Fibroblast of skin of back (primary cell): ENCODE data around the gene GBP5.
A peak's percentile ranks its signal among the peaks of the same experiment; 100 is the strongest.
"Not testable (repeated sequence)": the region's sequence is repeated elsewhere in the genome, so short reads cannot be mapped to it uniquely, and the experiment has no call there.

ENCODE experiments used
- DNase-seq: peaks from one replicate; pipeline ENCODE4 v3.0.0-alpha.2; 2013

Gene GBP5

GRCh38 chr1:89284078-89284763 lies 11.6 kb upstream of the GBP5 start:
- not testable (repeated sequence) for DNase-seq

- no peak for DNase-seq
Measured at GRCh38 chr1:89280766-89281165, 8.1 kb upstream of the GBP5 start.

GRCh38 chr1:89279011-89279466 lies 6.4 kb upstream of the GBP5 start:
- no peak for DNase-seq

- no peak for DNase-seq
Measured at GRCh38 chr1:89277725-89278124, 5.1 kb upstream of the GBP5 start.

GRCh38 chr1:89276690-89277089 lies 4.0 kb upstream of the GBP5 start:
- no peak for DNase-seq

DNA sequence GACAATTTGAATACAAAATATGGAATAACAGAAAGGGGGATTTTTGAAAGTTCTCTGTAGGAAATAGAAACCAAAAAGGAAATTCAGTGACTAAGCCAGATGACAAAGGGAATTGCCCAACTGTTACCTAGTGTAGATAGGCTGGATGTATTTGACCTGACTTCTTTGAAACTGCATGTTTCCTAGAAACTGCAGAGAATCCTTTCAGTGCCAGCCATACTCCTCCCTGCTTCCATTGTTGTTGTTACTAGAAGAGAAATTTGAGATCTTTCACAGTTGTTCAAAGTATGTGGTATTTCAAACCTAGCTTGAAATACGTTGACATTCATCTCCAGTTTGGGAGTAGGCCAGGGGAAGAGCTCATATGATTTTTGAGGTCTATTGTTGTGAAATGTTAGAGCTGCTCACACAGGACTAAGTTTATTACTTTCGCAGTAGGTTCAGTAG lies 1.8 kb upstream of the GBP5 start:
- peak; percentile 26 for DNase-seq

DNA sequence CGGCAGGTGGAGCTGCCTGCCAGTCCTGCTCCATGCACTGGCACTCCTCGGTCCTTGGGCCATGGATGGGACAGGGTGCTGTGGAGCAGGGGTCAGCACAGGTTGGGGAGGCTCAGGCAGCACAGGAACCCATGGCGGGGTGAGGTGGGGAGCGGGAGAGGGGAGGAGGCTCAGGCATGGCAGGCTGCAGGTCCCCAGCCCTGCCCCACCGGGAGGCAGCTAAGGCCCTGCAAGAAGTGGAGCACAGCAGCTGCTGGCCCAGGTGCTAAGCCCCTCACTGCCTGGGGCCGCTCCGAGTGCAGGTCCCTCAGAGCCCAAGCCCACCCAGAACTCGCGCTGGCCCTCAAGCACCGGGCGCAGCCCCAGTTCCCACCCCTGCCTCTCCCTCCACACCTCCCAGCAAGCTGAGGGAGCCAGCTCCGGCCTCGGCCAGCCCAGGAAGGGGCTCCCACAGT lies 691 bp upstream of the GBP5 start:
- no peak for DNase-seq

GRCh38 chr1:89271341-89272015 lies 1.2 kb downstream of the GBP5 start:
- DNase-seq: peak; percentile 58

- no peak for DNase-seq
Measured at GRCh38 chr1:89270423-89270822, 2.2 kb downstream of the GBP5 start.

DNA sequence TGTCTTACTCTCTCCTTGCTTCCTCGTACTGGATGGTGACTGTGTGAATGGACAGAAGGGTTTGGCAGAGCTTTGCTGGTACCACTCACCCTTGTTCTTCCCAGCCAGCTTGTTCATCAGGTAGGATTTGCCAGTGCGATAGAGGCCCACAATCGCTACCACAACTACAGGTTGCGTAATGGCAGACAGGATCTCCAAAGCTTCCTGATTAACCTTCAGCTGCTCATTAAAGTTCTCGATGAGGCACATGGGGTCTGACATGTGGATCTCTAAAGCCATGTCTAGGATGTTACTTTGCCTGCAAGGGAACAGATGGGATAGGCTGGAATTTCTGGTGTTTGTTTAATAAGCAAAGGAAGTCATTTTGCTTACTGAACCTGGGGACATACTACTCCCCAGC lies 3.4 kb downstream of the GBP5 start:
- DNase-seq: no peak

GRCh38 chr1:89262643-89263042 lies 10.0 kb downstream of the GBP5 start:
- peak; percentile 45 for DNase-seq

- DNase-seq: no peak
Measured at GRCh38 chr1:89261926-89262515, 10.6 kb downstream of the GBP5 start.

- DNase-seq: peak; percentile 41
Measured at GRCh38 chr1:89260566-89261255, 11.9 kb downstream of the GBP5 start.

DNA sequence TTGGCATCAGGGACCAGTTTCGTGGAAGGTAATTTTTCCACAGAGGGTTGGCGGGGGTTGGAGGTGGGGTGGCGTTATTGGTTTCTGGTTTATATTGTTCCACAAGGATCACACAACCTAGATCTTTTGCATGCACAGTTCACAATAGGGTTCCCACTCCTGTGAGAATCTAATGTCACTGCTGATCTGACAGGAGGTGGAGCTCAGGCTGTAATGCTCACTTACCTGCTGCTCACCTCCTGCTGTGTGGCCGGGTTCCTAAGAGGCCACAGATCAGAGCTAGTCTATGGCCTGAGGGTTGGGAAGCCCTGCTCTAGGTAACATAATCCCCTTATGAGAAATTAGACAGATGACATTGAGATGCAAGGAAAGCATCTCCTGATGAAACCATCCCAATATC lies 12.6 kb downstream of the GBP5 start:
- no peak for DNase-seq

GRCh38 chr1:89259283-89259971 lies 13.2 kb downstream of the GBP5 start:
- DNase-seq: no peak

DNA sequence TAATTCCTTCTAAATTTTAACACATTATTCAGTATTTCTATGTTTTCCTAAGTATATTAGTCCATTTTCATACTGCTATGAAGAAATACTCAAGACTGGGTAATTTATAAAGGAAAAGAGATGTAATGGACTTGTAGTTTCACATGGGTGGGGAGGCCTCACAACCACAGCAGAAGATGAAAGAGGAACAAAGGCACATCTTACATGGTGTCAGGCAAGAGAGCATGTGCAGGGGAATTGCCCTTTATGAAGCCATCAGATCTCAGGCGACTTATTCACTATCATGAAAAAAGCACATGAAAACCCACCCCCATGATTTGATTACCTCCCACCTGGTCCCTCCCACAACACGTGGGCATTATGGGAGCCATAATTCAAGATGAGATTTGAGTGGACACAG lies 15.6 kb downstream of the GBP5 start:
- no peak for DNase-seq

DNA sequence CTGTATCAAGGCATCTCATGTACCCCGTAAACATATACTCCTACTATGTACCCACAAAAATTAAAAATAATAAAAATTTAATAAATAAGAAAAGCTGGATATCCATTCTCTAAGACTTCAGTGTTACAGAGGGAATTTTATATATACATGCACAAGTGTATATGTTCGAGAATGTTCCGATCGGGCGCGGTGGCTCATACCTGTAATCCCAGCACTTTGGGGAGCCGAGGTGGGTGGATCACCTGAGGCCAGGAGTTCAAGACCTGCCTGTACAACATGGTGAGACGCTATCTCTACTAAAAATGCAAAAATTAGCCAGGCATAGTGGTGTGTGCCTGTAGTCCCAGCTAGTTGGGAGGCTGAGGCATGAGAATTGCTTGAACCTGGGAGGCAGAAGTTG lies 17.1 kb downstream of the GBP5 start:
- not testable (repeated sequence) for DNase-seq

GRCh38 chr1:89254658-89255287 lies 17.9 kb downstream of the GBP5 start:
- no peak for DNase-seq

- DNase-seq: no peak
Measured at GRCh38 chr1:89243046-89243445, 29.6 kb downstream of the GBP5 start.
